SK-N-SH treated with all-trans-retinoic acid at 6 μM for 48 hours (cell line): ENCODE data around the gene SLC8A2.

Source experiments
- ATAC-seq: fragments of 200-7000 bp; cut with Tn5 transposase; 3 replicates; pipeline ENCODE4 v1.9.1; 2020; ENCODE audit warnings: mild to moderate bottlenecking, moderate library complexity
- ARNTL ChIP-seq: fragments of 450-650 bp; formaldehyde crosslinking; IDR thresholded peaks from 2 replicates; pipeline ENCODE4 v1.5.0; 2020; ENCODE audit warnings: low read depth, mild to moderate bottlenecking, moderate library complexity, borderline replicate concordance
- BACH2 ChIP-seq: fragments of 250-450 bp; sonication (Bioruptor Pico); IDR thresholded peaks from 2 replicates; pipeline ENCODE4 v1.9.0; 2021; ENCODE audit warnings: mild to moderate bottlenecking, borderline replicate concordance
- CREB5 ChIP-seq: fragments of 250-450 bp; sonication (Bioruptor Pico); IDR thresholded peaks from 2 replicates; pipeline ENCODE4 v1.5.1; 2020; ENCODE audit warnings: low read depth, mild to moderate bottlenecking, moderate library complexity
- CSDC2 ChIP-seq: fragments of 250-450 bp; sonication (Bioruptor Pico); IDR thresholded peaks from 2 replicates; pipeline ENCODE4 v1.5.0; 2020; ENCODE audit warnings: mild to moderate bottlenecking, moderate library complexity
- CSRNP3 ChIP-seq: fragments of 250-450 bp; sonication (Bioruptor Pico); IDR thresholded peaks from 2 replicates; pipeline ENCODE4 v1.5.1; 2021; ENCODE audit warnings: mild to moderate bottlenecking, moderate library complexity
- ESRRG ChIP-seq: fragments of 250-450 bp; sonication (Bioruptor Pico); IDR thresholded peaks from 2 replicates; pipeline ENCODE4 v1.6.1; 2021; ENCODE audit warnings: mild to moderate bottlenecking
- GLIS3 ChIP-seq: fragments of 250-450 bp; sonication (Bioruptor Pico); IDR thresholded peaks from 2 replicates; pipeline ENCODE4 v1.5.0; 2020; ENCODE audit warnings: mild to moderate bottlenecking, moderate library complexity
- ISL1 ChIP-seq: fragments of 250-450 bp; sonication (Bioruptor Pico); IDR thresholded peaks from 2 replicates; pipeline ENCODE4 v2.1.2; 2022; ENCODE audit warnings: mild to moderate bottlenecking, moderate library complexity
- OSR1 ChIP-seq: fragments of 250-450 bp; sonication (Bioruptor Pico); IDR thresholded peaks from 2 replicates; pipeline ENCODE4 v1.8.0; 2022; ENCODE audit warnings: moderate library complexity, mild to moderate bottlenecking, inconsistent platforms
- POU6F1 ChIP-seq: fragments of 250-450 bp; sonication (Bioruptor Pico); IDR thresholded peaks from 2 replicates; pipeline ENCODE4 v1.8.0; 2021; ENCODE audit warnings: low read depth, mild to moderate bottlenecking, moderate library complexity, borderline replicate concordance
- PPARA ChIP-seq: fragments of 250-450 bp; sonication (Bioruptor Pico); IDR thresholded peaks from 2 replicates; pipeline ENCODE4 v1.5.0; 2020; ENCODE audit warnings: mild to moderate bottlenecking, borderline replicate concordance
- RARB ChIP-seq: fragments of 250-450 bp; sonication (Bioruptor Pico); IDR thresholded peaks from 2 replicates; pipeline ENCODE4 v1.8.0; 2021; ENCODE audit warnings: mild to moderate bottlenecking, moderate library complexity
- SNAI2 ChIP-seq: fragments of 250-450 bp; sonication (Bioruptor Pico); IDR thresholded peaks from 2 replicates; pipeline ENCODE4 v1.5.0; 2020; ENCODE audit warnings: mild to moderate bottlenecking, moderate library complexity
- TCF4 ChIP-seq: fragments of 250-450 bp; sonication (Bioruptor Pico); IDR thresholded peaks from 2 replicates; pipeline ENCODE4 v1.8.0; 2021; ENCODE audit warnings: mild to moderate bottlenecking, moderate library complexity, borderline replicate concordance
- TOX ChIP-seq: fragments of 250-450 bp; sonication (Bioruptor Pico); IDR thresholded peaks from 2 replicates; pipeline ENCODE4 v1.8.0; 2021; ENCODE audit warnings: mild to moderate bottlenecking, moderate library complexity, borderline replicate concordance
- ZC3H10 ChIP-seq: fragments of 250-450 bp; sonication (Bioruptor Pico); IDR thresholded peaks from 2 replicates; pipeline ENCODE4 v1.5.1; 2021; ENCODE audit warnings: mild to moderate bottlenecking, moderate library complexity
- ZFP3 ChIP-seq: fragments of 250-450 bp; sonication (Bioruptor Pico); IDR thresholded peaks from 2 replicates; pipeline ENCODE4 v1.5.0; 2020; ENCODE audit warnings: mild to moderate bottlenecking, moderate library complexity
- ZFP30 ChIP-seq: fragments of 450-650 bp; formaldehyde crosslinking; IDR thresholded peaks from 2 replicates; pipeline ENCODE4 v1.5.0; 2022; ENCODE audit warnings: mild to moderate bottlenecking, moderate library complexity
- ZNF565 ChIP-seq: fragments of 450-650 bp; formaldehyde crosslinking; conservative IDR thresholded peaks from 2 replicates; pipeline ENCODE4 v1.5.0; 2020; ENCODE audit warnings: low read depth, mild to moderate bottlenecking, moderate library complexity
- ZNF70 ChIP-seq: fragments of 450-650 bp; formaldehyde crosslinking; IDR thresholded peaks from 2 replicates; pipeline ENCODE4 v1.5.0; 2020; ENCODE audit warnings: mild to moderate bottlenecking, moderate library complexity
- ZNF8 ChIP-seq: fragments of 450-650 bp; formaldehyde crosslinking; IDR thresholded peaks from 2 replicates; pipeline ENCODE4 v1.5.0; 2020; ENCODE audit warnings: mild to moderate bottlenecking, moderate library complexity
- TF ChIP-seq, protein P1 (sequence below): fragments of 250-450 bp; sonication (Bioruptor Pico); IDR thresholded peaks from 2 replicates; pipeline ENCODE4 v1.8.0; 2020; ENCODE audit warnings: mild to moderate bottlenecking, moderate library complexity, borderline replicate concordance
- TF ChIP-seq, protein P2 (sequence below): fragments of 250-450 bp; sonication (Bioruptor Pico); IDR thresholded peaks from 2 replicates; pipeline ENCODE4 v1.5.0; 2020; ENCODE audit warnings: mild to moderate bottlenecking, moderate library complexity

The SLC8A2 gene

DNA sequence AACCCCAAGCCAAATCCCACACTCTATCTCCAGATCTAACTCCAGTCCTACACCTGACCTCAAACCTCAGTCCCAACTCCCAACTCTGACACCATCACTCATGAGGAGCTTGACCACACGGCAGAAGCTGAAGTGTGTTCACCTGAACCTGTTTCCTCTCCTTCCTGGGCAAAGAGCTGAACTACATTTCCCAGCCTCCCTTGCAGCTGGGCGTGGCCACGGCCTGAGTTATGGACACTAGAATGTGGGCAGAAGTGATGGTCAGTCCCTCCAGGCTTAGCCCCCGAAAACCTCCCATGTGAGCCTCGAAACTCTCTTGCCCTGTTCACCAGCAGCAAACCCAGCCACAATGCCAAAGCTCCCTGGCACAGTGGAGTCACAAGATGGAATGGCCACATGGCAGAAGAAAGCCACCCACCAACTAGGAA, 32.9 kb downstream of the SLC8A2 start:
- TF ChIP-seq TOX (CRISPR knock-in tag), result no peak
- TF ChIP-seq ISL1 (CRISPR knock-in tag), result no peak
- no peak for TF ChIP-seq PPARA (CRISPR knock-in tag)
- no peak for TF ChIP-seq CSRNP3 (CRISPR knock-in tag)
- TF ChIP-seq SNAI2, result no peak
- no peak for TF ChIP-seq CSDC2 (CRISPR knock-in tag)
- no peak for TF ChIP-seq ZFP30 (CRISPR knock-in tag)
- TF ChIP-seq POU6F1 (CRISPR knock-in tag), result no peak
- TF ChIP-seq, protein P1, sequence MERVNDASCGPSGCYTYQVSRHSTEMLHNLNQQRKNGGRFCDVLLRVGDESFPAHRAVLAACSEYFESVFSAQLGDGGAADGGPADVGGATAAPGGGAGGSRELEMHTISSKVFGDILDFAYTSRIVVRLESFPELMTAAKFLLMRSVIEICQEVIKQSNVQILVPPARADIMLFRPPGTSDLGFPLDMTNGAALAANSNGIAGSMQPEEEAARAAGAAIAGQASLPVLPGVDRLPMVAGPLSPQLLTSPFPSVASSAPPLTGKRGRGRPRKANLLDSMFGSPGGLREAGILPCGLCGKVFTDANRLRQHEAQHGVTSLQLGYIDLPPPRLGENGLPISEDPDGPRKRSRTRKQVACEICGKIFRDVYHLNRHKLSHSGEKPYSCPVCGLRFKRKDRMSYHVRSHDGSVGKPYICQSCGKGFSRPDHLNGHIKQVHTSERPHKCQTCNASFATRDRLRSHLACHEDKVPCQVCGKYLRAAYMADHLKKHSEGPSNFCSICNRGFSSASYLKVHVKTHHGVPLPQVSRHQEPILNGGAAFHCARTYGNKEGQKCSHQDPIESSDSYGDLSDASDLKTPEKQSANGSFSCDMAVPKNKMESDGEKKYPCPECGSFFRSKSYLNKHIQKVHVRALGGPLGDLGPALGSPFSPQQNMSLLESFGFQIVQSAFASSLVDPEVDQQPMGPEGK (CRISPR knock-in tag), result no peak
- no peak for TF ChIP-seq ZFP3 (CRISPR knock-in tag)
- TF ChIP-seq GLIS3 (CRISPR knock-in tag), result no peak
- TF ChIP-seq ZNF70, result no peak
- TF ChIP-seq, protein P2, sequence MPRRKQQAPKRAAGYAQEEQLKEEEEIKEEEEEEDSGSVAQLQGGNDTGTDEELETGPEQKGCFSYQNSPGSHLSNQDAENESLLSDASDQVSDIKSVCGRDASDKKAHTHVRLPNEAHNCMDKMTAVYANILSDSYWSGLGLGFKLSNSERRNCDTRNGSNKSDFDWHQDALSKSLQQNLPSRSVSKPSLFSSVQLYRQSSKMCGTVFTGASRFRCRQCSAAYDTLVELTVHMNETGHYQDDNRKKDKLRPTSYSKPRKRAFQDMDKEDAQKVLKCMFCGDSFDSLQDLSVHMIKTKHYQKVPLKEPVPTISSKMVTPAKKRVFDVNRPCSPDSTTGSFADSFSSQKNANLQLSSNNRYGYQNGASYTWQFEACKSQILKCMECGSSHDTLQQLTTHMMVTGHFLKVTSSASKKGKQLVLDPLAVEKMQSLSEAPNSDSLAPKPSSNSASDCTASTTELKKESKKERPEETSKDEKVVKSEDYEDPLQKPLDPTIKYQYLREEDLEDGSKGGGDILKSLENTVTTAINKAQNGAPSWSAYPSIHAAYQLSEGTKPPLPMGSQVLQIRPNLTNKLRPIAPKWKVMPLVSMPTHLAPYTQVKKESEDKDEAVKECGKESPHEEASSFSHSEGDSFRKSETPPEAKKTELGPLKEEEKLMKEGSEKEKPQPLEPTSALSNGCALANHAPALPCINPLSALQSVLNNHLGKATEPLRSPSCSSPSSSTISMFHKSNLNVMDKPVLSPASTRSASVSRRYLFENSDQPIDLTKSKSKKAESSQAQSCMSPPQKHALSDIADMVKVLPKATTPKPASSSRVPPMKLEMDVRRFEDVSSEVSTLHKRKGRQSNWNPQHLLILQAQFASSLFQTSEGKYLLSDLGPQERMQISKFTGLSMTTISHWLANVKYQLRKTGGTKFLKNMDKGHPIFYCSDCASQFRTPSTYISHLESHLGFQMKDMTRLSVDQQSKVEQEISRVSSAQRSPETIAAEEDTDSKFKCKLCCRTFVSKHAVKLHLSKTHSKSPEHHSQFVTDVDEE (CRISPR knock-in tag), result no peak
- TF ChIP-seq RARB (CRISPR knock-in tag), result no peak
- TF ChIP-seq BACH2 (CRISPR knock-in tag), result no peak
- no peak for TF ChIP-seq CREB5 (CRISPR knock-in tag)
- TF ChIP-seq TCF4 (CRISPR knock-in tag), result no peak
- TF ChIP-seq OSR1, result no peak
- no peak for TF ChIP-seq ZNF565
- TF ChIP-seq ZC3H10 (CRISPR knock-in tag), result no peak
- no peak for ATAC-seq

DNA sequence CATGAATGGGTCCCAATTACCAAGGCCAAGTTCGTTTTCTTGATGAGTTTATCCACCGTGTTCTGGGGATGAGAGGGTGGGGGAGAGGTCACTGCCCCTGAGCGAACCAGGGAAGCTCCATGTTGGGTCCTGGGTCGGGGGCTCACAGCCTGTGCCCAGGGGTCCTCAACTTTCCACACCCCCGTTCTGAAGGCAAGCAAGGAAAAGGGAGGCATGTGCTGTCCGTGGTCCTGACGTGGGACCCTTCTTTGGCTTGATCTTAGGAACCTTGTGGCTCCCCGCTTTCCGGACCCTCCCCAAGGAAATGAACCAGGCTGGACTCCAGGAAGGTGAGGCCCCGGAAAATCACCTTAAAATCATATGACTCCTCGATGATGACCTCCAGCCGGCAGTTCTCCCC, 34.2 kb downstream of the SLC8A2 start:
- no peak for ATAC-seq
- no peak for TF ChIP-seq CSDC2 (CRISPR knock-in tag)
- no peak for TF ChIP-seq ARNTL (CRISPR knock-in tag)
- TF ChIP-seq, protein P1 (CRISPR knock-in tag), result no peak
- no peak for TF ChIP-seq ZFP3 (CRISPR knock-in tag)
- TF ChIP-seq RARB (CRISPR knock-in tag), result no peak
- no peak for TF ChIP-seq ZFP30 (CRISPR knock-in tag)
- TF ChIP-seq, protein P2 (CRISPR knock-in tag), result no peak
- no peak for TF ChIP-seq SNAI2
- no peak for TF ChIP-seq OSR1
- no peak for TF ChIP-seq ZNF8 (CRISPR knock-in tag)
- TF ChIP-seq ZNF565, result no peak
- TF ChIP-seq GLIS3 (CRISPR knock-in tag), result no peak
- no peak for TF ChIP-seq ESRRG (CRISPR knock-in tag)
- TF ChIP-seq CSRNP3 (CRISPR knock-in tag), result no peak
- no peak for TF ChIP-seq TCF4 (CRISPR knock-in tag)
